Epithelial cell of esophagus (primary cell): ENCODE data around the gene HS6ST2.

ENCODE experiments used
- DNase-seq: peaks from one replicate; pipeline ENCODE4 v3.0.0; 2010; ENCODE audit warnings: low read depth
- H3K4me3 ChIP-seq: 2 replicates; pipeline ENCODE4 v1.5.1; 2011; ENCODE audit warnings: mild to moderate bottlenecking, low read length, control low read depth
- CTCF ChIP-seq: IDR thresholded peaks from 2 replicates; pipeline ENCODE4 v1.5.1; 2011; ENCODE audit warnings: low read depth, mild to moderate bottlenecking, low read length, control low read depth, inconsistent platforms; ENCODE audit not compliant: insufficient read depth; ENCODE audit errors: missing control alignments

Gene HS6ST2

GRCh38 chrX:132776486-132777210 is 181.8 kb downstream of the HS6ST2 start:
- TF ChIP-seq CTCF: no peak
- H3K4me3 ChIP-seq: no peak overlapping the region
- no peak for DNase-seq

- TF ChIP-seq CTCF: no peak
- no peak overlapping the region for H3K4me3 ChIP-seq
- DNase-seq: peak; percentile 3
Observed at GRCh38 chrX:132775263-132775823, 183.1 kb downstream of the HS6ST2 start.

- no peak for TF ChIP-seq CTCF
- DNase-seq: peak; percentile 7
- no peak overlapping the region for H3K4me3 ChIP-seq
Observed at GRCh38 chrX:132774010-132774714, 184.3 kb downstream of the HS6ST2 start.

GRCh38 chrX:132769609-132770008 is 188.8 kb downstream of the HS6ST2 start:
- DNase-seq: no peak
- no peak for TF ChIP-seq CTCF
- H3K4me3 ChIP-seq: no peak overlapping the region

GRCh38 chrX:132766452-132766851 is 192.0 kb downstream of the HS6ST2 start:
- TF ChIP-seq CTCF: no peak
- no peak for DNase-seq
- H3K4me3 ChIP-seq: no peak overlapping the region

- no peak for TF ChIP-seq CTCF
- peak; percentile 35 for DNase-seq
- H3K4me3 ChIP-seq: no peak overlapping the region
Observed at GRCh38 chrX:132763528-132763927, 194.9 kb downstream of the HS6ST2 start.
